HS-5 (cell line): Measurements from ENCODE around the gene RSF1.

Source experiments
- DNase-seq: peaks from one replicate; pipeline ENCODE4 v3.0.0-alpha.2; 2012; ENCODE audit warnings: low read depth

RSF1 gene

GRCh38 chr11:77801477-77801876 lies 19.0 kb downstream of the RSF1 start:
- DNase-seq: no peak

- no peak for DNase-seq
Measured at GRCh38 chr11:77800449-77800848, 20.1 kb downstream of the RSF1 start.

GRCh38 chr11:77799338-77799737 lies 21.2 kb downstream of the RSF1 start:
- no peak for DNase-seq

GRCh38 chr11:77793972-77794371 lies 26.6 kb downstream of the RSF1 start:
- no peak for DNase-seq

GRCh38 chr11:77791301-77791700 lies 29.2 kb downstream of the RSF1 start:
- DNase-seq: no peak

- DNase-seq: no peak
Measured at GRCh38 chr11:77789731-77790476, 30.6 kb downstream of the RSF1 start.

GRCh38 chr11:77789061-77789730 lies 31.3 kb downstream of the RSF1 start:
- no peak for DNase-seq

GRCh38 chr11:77784572-77784971 lies 36.0 kb downstream of the RSF1 start:
- no peak for DNase-seq

- DNase-seq: no peak
Measured at GRCh38 chr11:77783025-77783424, 37.5 kb downstream of the RSF1 start.

- peak; percentile 26 for DNase-seq
Measured at GRCh38 chr11:77779935-77780334, 40.6 kb downstream of the RSF1 start.

GRCh38 chr11:77778549-77778948 lies 42.0 kb downstream of the RSF1 start:
- no peak for DNase-seq

- DNase-seq: no peak
Measured at GRCh38 chr11:77778118-77778517, 42.4 kb downstream of the RSF1 start.

- DNase-seq: no peak
Measured at GRCh38 chr11:77776455-77776854, 44.1 kb downstream of the RSF1 start.

- no peak for DNase-seq
Measured at GRCh38 chr11:77775936-77776335, 44.6 kb downstream of the RSF1 start.

- no peak for DNase-seq
Measured at GRCh38 chr11:77771135-77771534, 49.4 kb downstream of the RSF1 start.

GRCh38 chr11:77770629-77771028 lies 49.9 kb downstream of the RSF1 start:
- no peak for DNase-seq

GRCh38 chr11:77762426-77762825 lies 58.1 kb downstream of the RSF1 start:
- no peak for DNase-seq

GRCh38 chr11:77761491-77761890 lies 59.0 kb downstream of the RSF1 start:
- DNase-seq: no peak

- DNase-seq: no peak
Measured at GRCh38 chr11:77758331-77758730, 62.2 kb downstream of the RSF1 start.

GRCh38 chr11:77753230-77753629 lies 67.3 kb downstream of the RSF1 start:
- DNase-seq: no peak

- DNase-seq: no peak
Measured at GRCh38 chr11:77752516-77752915, 68.0 kb downstream of the RSF1 start.

- no peak for DNase-seq
Measured at GRCh38 chr11:77750394-77751156, 69.9 kb downstream of the RSF1 start.

GRCh38 chr11:77749232-77749631 lies 71.3 kb downstream of the RSF1 start:
- no peak for DNase-seq
